Adipocyte (in vitro differentiated cells): ENCODE results near the gene COL6A3.
A peak's percentile ranks its signal among the peaks of the same experiment; 100 is the strongest.
"Not testable (repeated sequence)": the region's sequence is repeated elsewhere in the genome, so short reads cannot be mapped to it uniquely, and the experiment has no call there.

Experiments
- DNase-seq: peaks from one replicate; pipeline ENCODE4 v3.0.0-alpha.2; 2015; ENCODE audit warnings: low read depth
- H3K27me3 ChIP-seq: replicated peaks from 2 replicates; pipeline ENCODE4 v1.7.0; 2013; ENCODE audit warnings: mild to moderate bottlenecking, low read length, moderate library complexity; ENCODE audit not compliant: control insufficient read depth, insufficient read depth
- H3K36me3 ChIP-seq: 2 replicates; pipeline ENCODE4 v1.7.0; 2013; ENCODE audit warnings: low read length, mild to moderate bottlenecking, moderate library complexity; ENCODE audit not compliant: control insufficient read depth, insufficient read depth, severe bottlenecking
- H3K4me1 ChIP-seq: 2 replicates; pipeline ENCODE4 v1.7.0; 2013; ENCODE audit warnings: mild to moderate bottlenecking, low read length, moderate library complexity; ENCODE audit not compliant: control insufficient read depth, insufficient read depth
- H3K4me3 ChIP-seq: 2 replicates; pipeline ENCODE4 v1.7.0; 2013; ENCODE audit warnings: mild to moderate bottlenecking, low read length, moderate library complexity
- H3K9ac ChIP-seq: 2 replicates; pipeline ENCODE4 v1.7.0; 2013; ENCODE audit warnings: mild to moderate bottlenecking, low read length, moderate library complexity
- H3K9me3 ChIP-seq: 2 replicates; pipeline ENCODE4 v1.7.0; 2013; ENCODE audit warnings: mild to moderate bottlenecking, low read length, moderate library complexity; ENCODE audit not compliant: control insufficient read depth

COL6A3 gene

DNA sequence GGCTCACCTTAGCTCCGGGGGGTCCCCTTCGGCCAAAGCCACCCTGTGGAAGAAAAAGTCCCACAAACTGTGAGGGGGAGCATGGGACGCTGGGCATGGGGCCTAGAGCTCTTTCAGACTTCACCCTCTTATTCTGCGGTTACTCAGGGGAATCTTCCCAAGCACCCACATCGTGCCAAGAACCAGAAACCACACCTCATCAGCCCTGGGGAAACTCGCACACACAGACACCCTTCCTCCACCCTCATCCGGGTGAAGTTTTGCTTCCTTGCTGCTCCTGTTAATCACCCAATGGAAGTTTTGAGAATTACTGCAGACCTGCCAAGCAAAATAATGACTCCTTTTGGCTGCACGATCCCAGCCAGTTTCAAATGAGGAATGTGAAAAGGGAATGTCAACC lies 59.1 kb downstream of the COL6A3 start:
- H3K27me3 ChIP-seq = no peaks in the 10 kb centered on the region
- peaks cover 100% of the 10 kb centered on the region for H3K36me3 ChIP-seq
- H3K9me3 ChIP-seq = no peaks in the 10 kb centered on the region
- peak; percentile 15 for DNase-seq
- H3K9ac ChIP-seq = no peak overlapping the region
- peaks cover 55% of the 10 kb centered on the region for H3K4me1 ChIP-seq
- no peak overlapping the region for H3K4me3 ChIP-seq

DNA sequence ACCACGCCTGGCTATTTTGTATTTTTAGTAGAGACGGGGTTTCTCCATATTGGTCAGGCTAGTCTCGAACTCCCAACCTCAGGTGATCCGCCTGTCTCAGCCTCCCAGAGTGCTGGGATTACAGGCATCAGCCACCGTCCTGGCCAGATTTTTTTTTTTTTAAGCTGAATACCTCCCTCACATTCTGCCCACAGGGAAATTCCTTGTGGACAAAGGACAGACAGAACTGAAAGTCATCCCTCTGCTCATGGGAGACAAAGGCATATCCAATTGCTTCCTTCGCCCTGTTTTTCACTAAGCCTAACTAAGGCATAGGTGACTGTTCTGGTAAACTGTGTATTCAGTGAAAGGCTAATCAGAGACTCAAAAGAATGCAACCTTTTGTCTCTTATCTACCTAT lies 59.8 kb downstream of the COL6A3 start:
- not testable (repeated sequence) for H3K9me3 ChIP-seq, H3K4me3 ChIP-seq, DNase-seq, H3K27me3 ChIP-seq
- Histone ChIP-seq H3K4me1 (peaks cover 49% of the 10 kb centered on the region), H3K9ac (peak overlapping the region; percentile 8), H3K36me3 (peaks cover 100% of the 10 kb centered on the region)

DNA sequence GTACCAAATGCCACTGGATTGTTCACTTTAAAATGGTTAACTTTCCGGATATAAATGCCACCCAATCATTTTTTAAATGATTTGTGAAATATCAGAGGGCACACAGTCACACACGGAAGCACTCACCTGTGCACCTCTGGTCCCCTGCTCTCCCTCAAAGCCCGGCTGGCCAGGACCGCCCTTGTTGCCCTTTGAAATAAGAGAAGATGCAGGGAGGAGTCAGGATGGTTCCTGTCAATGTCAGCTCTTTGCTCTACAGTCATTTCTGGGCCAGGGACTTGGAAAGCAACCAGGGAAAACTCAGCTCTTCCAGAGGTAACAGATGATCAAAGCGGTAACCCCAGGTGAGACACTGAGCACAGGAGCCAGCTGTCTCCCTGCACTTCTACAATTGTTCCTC lies 60.7 kb downstream of the COL6A3 start:
- Histone ChIP-seq H3K36me3 (peaks cover 100% of the 10 kb centered on the region), H3K9me3 (no peaks in the 10 kb centered on the region), H3K4me1 (peaks cover 49% of the 10 kb centered on the region), H3K4me3 (no peak overlapping the region), H3K27me3 (no peaks in the 10 kb centered on the region), H3K9ac (peak overlapping the region; percentile 26)
- no peak for DNase-seq

DNA sequence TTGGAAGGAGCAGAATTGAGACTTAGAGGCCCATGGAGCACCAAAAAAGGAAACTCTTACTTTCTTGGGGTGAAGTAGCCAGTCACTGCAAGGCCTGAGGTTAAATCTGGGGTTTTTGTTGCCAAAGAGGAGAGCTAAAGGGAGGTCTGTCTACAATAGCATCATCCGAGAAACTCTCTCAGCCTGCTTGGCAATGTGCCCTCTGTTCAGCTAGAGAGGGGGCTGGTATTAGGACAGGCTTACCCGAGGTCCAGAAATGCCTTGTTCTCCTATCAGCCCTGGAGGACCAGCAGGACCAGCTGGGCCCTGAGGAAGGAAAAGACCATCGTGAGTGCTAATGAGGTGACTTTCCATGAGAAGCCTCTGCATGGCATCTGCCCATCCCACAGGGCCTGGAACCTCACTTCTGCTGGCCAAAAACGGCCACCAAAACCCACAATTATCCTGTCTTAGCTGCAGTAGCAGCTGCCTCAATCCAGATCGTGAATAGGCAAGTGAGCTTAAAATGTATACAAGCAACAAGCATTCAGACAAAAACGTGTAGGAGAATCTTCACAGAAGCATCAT lies 61.6 kb downstream of the COL6A3 start:
- no peaks in the 10 kb centered on the region for H3K9me3 ChIP-seq
- peaks cover 100% of the 10 kb centered on the region for H3K36me3 ChIP-seq
- no peaks in the 10 kb centered on the region for H3K27me3 ChIP-seq
- H3K4me3 ChIP-seq = no peak overlapping the region
- peak overlapping the region; percentile 38 for H3K9ac ChIP-seq
- peaks cover 49% of the 10 kb centered on the region for H3K4me1 ChIP-seq
- no peak for DNase-seq

DNA sequence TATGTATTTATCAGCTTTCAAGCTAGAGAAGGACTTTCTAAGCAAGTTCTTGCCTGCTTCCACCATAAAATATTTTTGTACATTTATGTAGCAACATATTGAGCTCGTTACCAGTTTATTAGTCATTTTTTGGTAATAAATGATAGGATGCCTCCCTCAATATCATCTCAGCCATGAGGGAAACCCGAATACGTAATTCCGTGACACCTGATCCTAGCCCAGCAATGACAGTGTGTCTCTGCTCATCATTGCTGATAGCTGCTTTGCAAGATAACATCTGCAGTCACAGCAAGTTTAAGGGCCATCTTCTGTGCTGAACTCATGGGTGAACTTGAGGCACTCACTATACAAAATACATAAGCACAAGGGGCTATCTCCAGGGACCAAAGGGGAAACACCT lies 62.2 kb downstream of the COL6A3 start:
- DNase-seq = no peak
- H3K4me1 ChIP-seq = peaks cover 49% of the 10 kb centered on the region
- no peaks in the 10 kb centered on the region for H3K27me3 ChIP-seq

DNA sequence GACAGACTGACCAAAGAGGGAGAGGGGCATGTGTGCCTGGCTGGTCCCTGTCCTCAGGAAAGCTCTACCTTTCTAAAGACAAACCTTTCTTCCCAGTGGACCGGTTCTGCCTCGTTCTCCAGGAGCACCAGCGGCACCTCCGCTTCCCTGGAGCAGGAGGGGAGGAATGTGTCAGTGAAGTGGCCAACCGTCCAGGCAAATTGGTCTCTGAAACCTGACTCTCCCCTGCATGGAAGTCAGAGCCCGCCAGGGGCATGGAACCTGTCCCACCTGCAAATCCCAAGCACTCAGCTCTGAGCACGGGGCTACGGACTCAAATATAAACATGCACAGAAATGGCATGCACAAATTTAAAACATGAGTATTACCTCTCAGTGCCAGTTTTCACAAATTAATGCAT lies 62.9 kb downstream of the COL6A3 start:
- no peak for DNase-seq
- Histone ChIP-seq H3K9ac (peak overlapping the region; percentile 38), H3K4me1 (peaks cover 50% of the 10 kb centered on the region), H3K36me3 (peaks cover 100% of the 10 kb centered on the region), H3K27me3 (no peaks in the 10 kb centered on the region), H3K4me3 (no peak overlapping the region), H3K9me3 (no peaks in the 10 kb centered on the region)

More for the DNA sequence above, 62.2 kb downstream of the COL6A3 start:
- no peak overlapping the region for H3K4me3 ChIP-seq
- H3K9ac ChIP-seq = peak overlapping the region; percentile 38
- peaks cover 100% of the 10 kb centered on the region for H3K36me3 ChIP-seq
- no peaks in the 10 kb centered on the region for H3K9me3 ChIP-seq

DNA sequence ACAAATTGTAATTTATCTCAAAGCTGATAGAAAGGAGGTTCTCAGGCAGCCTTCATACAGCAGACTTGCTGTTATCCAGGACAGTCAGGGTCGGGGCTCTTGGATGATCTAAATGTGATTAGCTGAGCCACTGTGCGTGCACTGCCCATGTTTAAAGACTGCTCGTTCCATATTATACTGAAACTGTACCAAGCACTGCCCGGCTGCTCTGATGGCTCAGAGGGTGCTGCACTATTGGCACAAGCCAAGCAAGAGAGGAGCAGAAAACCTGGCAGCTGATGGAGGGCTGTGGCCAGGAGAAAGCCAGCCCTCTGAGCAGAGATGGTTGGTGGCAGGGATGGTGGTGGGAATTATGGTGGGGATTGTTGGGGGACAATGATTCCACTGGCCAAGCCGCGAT lies 63.4 kb downstream of the COL6A3 start:
- DNase-seq = no peak
- peak overlapping the region; percentile 38 for H3K9ac ChIP-seq
- peaks cover 100% of the 10 kb centered on the region for H3K36me3 ChIP-seq

DNA sequence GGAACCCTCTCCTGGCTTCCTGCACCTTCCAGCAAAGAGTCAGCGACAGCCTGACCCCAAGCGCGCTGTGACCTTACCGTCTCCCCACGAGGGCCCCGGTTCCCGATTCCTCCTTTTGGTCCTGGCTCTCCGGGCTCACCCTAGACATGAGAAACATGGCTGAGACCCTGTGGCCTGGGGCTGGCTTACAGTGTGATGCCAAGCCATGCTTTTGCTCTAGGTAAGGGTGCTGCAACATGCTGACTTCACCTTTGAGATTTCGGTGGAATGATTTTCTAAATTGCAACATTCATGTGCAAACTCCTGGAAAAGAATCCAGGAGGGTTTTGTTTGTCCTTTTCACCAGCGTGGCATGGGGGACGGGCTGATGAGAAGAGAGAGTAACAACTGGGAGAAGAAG lies 63.9 kb downstream of the COL6A3 start:
- no peaks in the 10 kb centered on the region for H3K9me3 ChIP-seq
- peak overlapping the region; percentile 38 for H3K9ac ChIP-seq
- H3K36me3 ChIP-seq = peaks cover 100% of the 10 kb centered on the region
- no peak for DNase-seq
- no peak overlapping the region for H3K4me3 ChIP-seq
- H3K27me3 ChIP-seq = no peaks in the 10 kb centered on the region
- peaks cover 50% of the 10 kb centered on the region for H3K4me1 ChIP-seq

More for the DNA sequence above, 63.4 kb downstream of the COL6A3 start:
- Histone ChIP-seq H3K4me3 (no peak overlapping the region), H3K9me3 (no peaks in the 10 kb centered on the region), H3K4me1 (peaks cover 51% of the 10 kb centered on the region), H3K27me3 (no peaks in the 10 kb centered on the region)

DNA sequence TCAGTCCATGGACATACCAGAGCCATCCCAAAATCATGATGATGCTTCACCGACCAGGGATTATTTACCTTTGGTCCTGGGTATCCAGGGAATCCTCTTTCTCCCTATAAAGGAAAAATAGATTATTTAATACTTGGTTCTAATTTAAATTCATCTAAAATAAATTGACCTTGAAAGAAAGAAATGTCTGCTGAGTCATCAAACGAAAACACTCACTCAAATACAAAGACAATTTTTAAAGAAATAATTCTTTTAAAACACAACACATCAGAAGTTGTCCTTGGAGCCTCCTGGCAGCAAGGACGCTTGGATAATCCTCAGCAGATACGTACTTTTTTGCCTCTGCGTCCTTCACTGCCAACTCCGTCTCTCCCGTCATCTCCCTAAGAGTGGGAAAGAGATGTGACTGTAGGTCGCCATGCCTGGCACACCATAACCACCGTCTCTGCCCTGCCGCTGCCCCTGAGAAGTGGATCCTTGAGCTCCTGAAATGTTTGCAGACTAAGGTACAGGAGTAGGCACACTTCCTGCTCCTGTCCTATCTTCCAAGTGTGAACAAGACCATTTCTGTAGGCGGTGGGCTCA lies 65.6 kb downstream of the COL6A3 start:
- Histone ChIP-seq H3K27me3 (no peaks in the 10 kb centered on the region), H3K4me3 (no peak overlapping the region), H3K4me1 (peaks cover 45% of the 10 kb centered on the region), H3K36me3 (peaks cover 99% of the 10 kb centered on the region), H3K9ac (peak overlapping the region; percentile 38), H3K9me3 (no peaks in the 10 kb centered on the region)
- no peak for DNase-seq

DNA sequence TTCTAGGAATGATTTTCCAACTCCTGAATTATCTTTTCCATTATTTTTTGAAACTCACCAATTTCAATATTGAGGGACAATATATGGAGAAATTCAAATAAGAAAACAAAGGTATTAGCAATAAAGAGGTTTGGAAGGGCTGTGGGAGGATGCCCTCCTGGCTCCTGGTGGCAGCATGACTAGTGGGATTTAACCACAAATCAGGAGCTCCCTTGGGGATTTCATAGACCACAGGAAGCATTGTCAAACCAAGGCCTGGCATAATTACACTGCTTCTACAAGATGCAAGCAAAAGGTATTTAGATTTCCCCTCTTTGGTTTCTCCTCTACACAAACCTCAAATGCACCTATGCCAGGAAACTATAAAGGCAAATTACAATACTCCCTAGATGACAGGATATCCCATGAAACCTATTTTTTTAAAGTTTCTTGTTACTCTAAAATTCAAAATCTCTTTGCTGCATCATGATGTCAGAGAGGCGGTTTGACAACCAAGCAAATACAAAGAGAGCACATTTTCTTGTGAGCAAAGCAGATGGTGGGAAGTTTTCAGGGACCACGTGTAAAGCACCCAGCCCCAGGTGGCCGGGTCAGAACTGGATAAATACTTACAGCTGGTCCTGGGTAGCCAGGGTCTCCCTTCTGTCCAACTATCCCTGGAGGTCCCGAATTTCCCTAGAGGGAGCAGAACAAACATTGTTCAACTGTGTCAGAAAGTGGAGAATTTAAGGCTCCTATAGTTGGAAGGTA lies 67.9 kb downstream of the COL6A3 start:
- H3K4me1 ChIP-seq = peaks cover 46% of the 10 kb centered on the region
- no peak overlapping the region for H3K4me3 ChIP-seq
- no peak for DNase-seq
- H3K9ac ChIP-seq = peak overlapping the region; percentile 49
- H3K9me3 ChIP-seq = no peaks in the 10 kb centered on the region
- H3K36me3 ChIP-seq = peaks cover 97% of the 10 kb centered on the region
- no peaks in the 10 kb centered on the region for H3K27me3 ChIP-seq

DNA sequence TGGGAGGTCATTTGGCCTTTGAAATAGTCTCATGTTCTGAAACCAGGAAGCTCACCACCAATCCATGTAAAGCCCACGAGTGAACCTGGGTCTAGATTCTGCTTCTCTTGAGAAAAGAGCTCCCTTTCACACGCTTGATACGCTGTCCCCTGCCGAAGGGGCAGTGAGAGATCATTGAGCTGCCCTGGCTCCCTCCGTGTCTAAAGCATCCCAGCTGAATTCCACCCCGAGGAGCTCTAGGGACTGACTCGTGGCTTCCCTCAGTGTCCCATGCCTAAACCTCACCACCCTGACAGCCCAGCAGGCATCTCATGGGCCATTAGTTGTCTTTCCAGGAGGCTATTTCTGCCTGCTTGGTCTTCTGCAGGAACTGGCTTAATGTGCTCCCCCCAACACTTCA lies 68.6 kb downstream of the COL6A3 start:
- H3K4me3 ChIP-seq = no peak overlapping the region
- DNase-seq = no peak

More for the DNA sequence above, 68.6 kb downstream of the COL6A3 start:
- Histone ChIP-seq H3K36me3 (peaks cover 97% of the 10 kb centered on the region), H3K4me1 (peaks cover 39% of the 10 kb centered on the region), H3K9ac (peak overlapping the region; percentile 49), H3K27me3 (no peaks in the 10 kb centered on the region), H3K9me3 (no peaks in the 10 kb centered on the region)
